K562 (cell line): ENCODE data around the gene CERS2. TPM values are rescaled to one million over a fixed set of nuclear protein-coding genes. Genes with fewer than 3 reads are reported as not detected.

Experiments used
- DNMT1 ChIP-seq: fragments of 450-650 bp; IDR thresholded peaks from 2 replicates; pipeline ENCODE4 v1.6.1; 2016; ENCODE audit warnings: antibody characterized with exemption, mild to moderate bottlenecking
- ESRRA ChIP-seq: fragments of 450-650 bp; IDR thresholded peaks from 2 replicates; pipeline ENCODE4 v1.6.1; 2014; ENCODE audit warnings: low read depth, mild to moderate bottlenecking, moderate library complexity, borderline replicate concordance
- HLTF ChIP-seq: fragments of 450-650 bp; IDR thresholded peaks from 2 replicates; pipeline ENCODE4 v1.6.1; 2016
- LCOR ChIP-seq: sonication (generic); formaldehyde crosslinking; IDR thresholded peaks from 2 replicates; pipeline ENCODE4 v1.8.0; 2022; ENCODE audit warnings: mild to moderate bottlenecking, missing genetic modification reagents
- MYC ChIP-seq, 2 experiments: fragments of 250-450 bp in 1 of 2; sonication (Bioruptor Pico) in 1 of 2; IDR thresholded peaks; 2 replicates each; pipeline versions ENCODE4 v1.5.1 to v1.6.1; 2012 to 2021; ENCODE audit warnings: low read depth in 2 of 2, borderline replicate concordance in 1 of 2, improper control_type of control experiment in 1 of 2, low read length in 1 of 2, mild to moderate bottlenecking in 1 of 2, moderate library complexity in 1 of 2
- RCOR1 ChIP-seq, 2 experiments: IDR thresholded peaks; 2 replicates each; pipeline ENCODE4 v1.6.1; 2012; ENCODE audit warnings: low read depth in 2 of 2, low read length in 2 of 2, borderline replicate concordance in 1 of 2, improper control_type of control experiment in 1 of 2
- SMC3 ChIP-seq: conservative IDR thresholded peaks from 2 replicates; pipeline ENCODE4 v1.6.1; 2011; ENCODE audit warnings: low read depth, low read length, improper control_type of control experiment; ENCODE audit not compliant: insufficient read depth
- TARDBP ChIP-seq: fragments of 450-650 bp; IDR thresholded peaks from 2 replicates; pipeline ENCODE4 v1.6.1; 2016
- WHSC1 ChIP-seq: IDR thresholded peaks from one replicate; pipeline ENCODE4 v1.6.1; 2012; ENCODE audit warnings: low read length, control low read depth, inconsistent platforms
- ZNF224 ChIP-seq: sonication (generic); formaldehyde crosslinking; IDR thresholded peaks from 2 replicates; pipeline ENCODE4 v1.8.0; 2022; ENCODE audit warnings: mild to moderate bottlenecking, missing genetic modification reagents
- ZNF507 ChIP-seq: conservative IDR thresholded peaks from 2 replicates; pipeline ENCODE4 v1.6.1; 2017; ENCODE audit warnings: missing genetic modification characterization, missing compliant biosample characterization
- ZNF583 ChIP-seq: fragments of 250-450 bp; sonication (Bioruptor Pico); IDR thresholded peaks from 2 replicates; pipeline ENCODE4 v1.4.0; 2020
- ZNF778 ChIP-seq: fragments of 450-650 bp; formaldehyde crosslinking; IDR thresholded peaks from 2 replicates; pipeline ENCODE4 v1.4.0; 2020; ENCODE audit warnings: mild to moderate bottlenecking, moderate library complexity
- polyA plus RNA-seq, 8 experiments: library from polyadenylated mRNA; depleted of rRNA in 4 of 8; stranded (reverse) in 5 of 8; unstranded in 3 of 8; fragments of >200 nt; fragmentation: Nextera tagmentation in 2 of 8; fragmentation: Illumina TruSeq in 1 of 8; extraction: Ambion mirVana in 2 of 8; extraction: Trizol in 1 of 8; gene quantifications; 2 replicates each; pipeline versions ENCODE4 v1.2.1 to v1.2.3, GENCODE V29; 2011 to 2014; ENCODE audit warnings: inconsistent platforms in 1 of 8, missing spikeins in 1 of 8
- total RNA-seq, 7 experiments: library from RNA; depleted of rRNA in 6 of 7; stranded (reverse); fragments of >200 nt in 6 of 7; fragmentation: Illumina TruSeq in 2 of 7; extraction: Trizol in 2 of 7; gene quantifications; 2 replicates each; pipeline versions ENCODE4 v1.2.1 to v1.2.3, GENCODE V29; 2011 to 2021; ENCODE audit warnings: low replicate concordance in 1 of 7
- TF ChIP-seq, protein P1 (sequence below): sonication (generic); formaldehyde crosslinking; IDR thresholded peaks from 2 replicates; pipeline ENCODE4 v1.8.1; 2023; ENCODE audit warnings: mild to moderate bottlenecking, missing genetic modification reagents
- TF ChIP-seq, protein P2 (sequence below), 3 experiments: IDR thresholded peaks in 2 of 3; conservative IDR thresholded peaks in 1 of 3; 2 replicates each; pipeline ENCODE4 v1.5.1; 2011 to 2012; ENCODE audit warnings: low read length in 3 of 3, mild to moderate bottlenecking in 3 of 3, control low read depth in 2 of 3, improper control_type of control experiment in 1 of 3, inconsistent platforms in 1 of 3, low read depth in 1 of 3, mixed read lengths in 1 of 3, moderate library complexity in 1 of 3; ENCODE audit not compliant: insufficient read depth in 2 of 3
- TF ChIP-seq, protein P3 (sequence below): fragments of 450-650 bp; IDR thresholded peaks from 2 replicates; pipeline ENCODE4 v1.6.1; 2017; ENCODE audit warnings: antibody characterized with exemption
- TF ChIP-seq, protein P4 (sequence below), 2 experiments: fragments of 450-650 bp in 1 of 2; sonication (generic) in 1 of 2; formaldehyde crosslinking in 1 of 2; IDR thresholded peaks in 1 of 2; conservative IDR thresholded peaks in 1 of 2; 2 replicates each; pipeline versions ENCODE4 v1.6.1 to v1.8.1; 2016 to 2023; ENCODE audit warnings: mild to moderate bottlenecking in 2 of 2, moderate library complexity in 2 of 2, inconsistent platforms in 1 of 2, missing genetic modification reagents in 1 of 2
- TF ChIP-seq, protein P5 (sequence below): sonication (generic); formaldehyde crosslinking; IDR thresholded peaks from 2 replicates; pipeline ENCODE4 v1.8.0; 2022; ENCODE audit warnings: mild to moderate bottlenecking, missing genetic modification reagents

The CERS2 gene
- total and polyA plus RNA-seq, 9 of the 15 experiments (the other 6 are each of a cell fraction or from before 2014, with no cell fraction given) = 23.4 to 295 (median 132) TPM

DNA sequence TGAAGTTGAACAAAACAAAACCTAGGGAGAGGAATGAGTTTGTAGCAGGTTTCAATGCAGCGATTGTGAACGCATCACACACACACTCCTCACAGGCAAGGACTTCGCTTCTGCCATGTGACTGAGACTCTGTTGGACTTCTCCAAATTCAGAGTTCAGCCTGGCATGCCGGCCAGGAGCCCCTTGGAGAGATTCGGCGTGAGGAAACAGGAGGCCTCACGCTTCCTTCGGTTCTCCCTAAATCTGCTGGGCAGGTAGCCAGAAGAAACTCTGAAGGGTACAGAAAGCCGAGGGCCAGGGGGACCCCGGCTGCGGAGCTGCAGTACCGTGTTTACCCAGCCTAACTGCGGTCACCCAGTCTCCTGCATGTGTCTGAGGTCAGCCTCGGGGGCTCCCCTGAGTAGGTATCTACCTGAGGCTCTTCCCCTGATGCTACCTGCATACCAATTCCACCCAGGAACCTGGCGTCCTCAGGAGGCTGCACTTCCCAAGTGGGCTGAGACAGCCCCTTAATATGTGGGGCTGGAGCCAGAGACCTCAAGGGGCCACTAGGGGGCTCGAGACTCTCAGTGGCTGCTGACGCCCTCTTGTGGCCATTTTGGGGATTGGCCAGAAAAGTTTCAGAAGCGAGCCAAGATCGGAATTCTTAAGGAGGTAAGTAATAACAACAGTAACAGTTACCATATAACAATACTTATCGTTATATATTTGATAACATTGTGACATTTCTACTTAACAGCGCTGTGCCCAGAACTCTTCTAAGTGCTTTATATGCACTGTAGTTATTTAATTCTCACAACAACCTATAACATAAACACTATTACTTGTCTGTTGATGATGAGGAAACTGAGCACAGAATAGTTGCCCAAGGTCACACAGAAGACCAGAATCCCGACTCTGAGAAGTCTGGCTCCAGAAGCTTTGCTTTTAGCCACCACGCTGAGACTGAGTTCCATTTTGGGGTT lies 4.7 kb upstream of the CERS2 start (continued):
- TF ChIP-seq, protein P1, sequence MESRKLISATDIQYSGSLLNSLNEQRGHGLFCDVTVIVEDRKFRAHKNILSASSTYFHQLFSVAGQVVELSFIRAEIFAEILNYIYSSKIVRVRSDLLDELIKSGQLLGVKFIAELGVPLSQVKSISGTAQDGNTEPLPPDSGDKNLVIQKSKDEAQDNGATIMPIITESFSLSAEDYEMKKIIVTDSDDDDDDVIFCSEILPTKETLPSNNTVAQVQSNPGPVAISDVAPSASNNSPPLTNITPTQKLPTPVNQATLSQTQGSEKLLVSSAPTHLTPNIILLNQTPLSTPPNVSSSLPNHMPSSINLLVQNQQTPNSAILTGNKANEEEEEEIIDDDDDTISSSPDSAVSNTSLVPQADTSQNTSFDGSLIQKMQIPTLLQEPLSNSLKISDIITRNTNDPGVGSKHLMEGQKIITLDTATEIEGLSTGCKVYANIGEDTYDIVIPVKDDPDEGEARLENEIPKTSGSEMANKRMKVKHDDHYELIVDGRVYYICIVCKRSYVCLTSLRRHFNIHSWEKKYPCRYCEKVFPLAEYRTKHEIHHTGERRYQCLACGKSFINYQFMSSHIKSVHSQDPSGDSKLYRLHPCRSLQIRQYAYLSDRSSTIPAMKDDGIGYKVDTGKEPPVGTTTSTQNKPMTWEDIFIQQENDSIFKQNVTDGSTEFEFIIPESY (CRISPR knock-in tag) = peak; percentile 83
- peak; percentile 98 for TF ChIP-seq SMC3
- TF ChIP-seq TARDBP = no peak
- TF ChIP-seq, protein P2, sequence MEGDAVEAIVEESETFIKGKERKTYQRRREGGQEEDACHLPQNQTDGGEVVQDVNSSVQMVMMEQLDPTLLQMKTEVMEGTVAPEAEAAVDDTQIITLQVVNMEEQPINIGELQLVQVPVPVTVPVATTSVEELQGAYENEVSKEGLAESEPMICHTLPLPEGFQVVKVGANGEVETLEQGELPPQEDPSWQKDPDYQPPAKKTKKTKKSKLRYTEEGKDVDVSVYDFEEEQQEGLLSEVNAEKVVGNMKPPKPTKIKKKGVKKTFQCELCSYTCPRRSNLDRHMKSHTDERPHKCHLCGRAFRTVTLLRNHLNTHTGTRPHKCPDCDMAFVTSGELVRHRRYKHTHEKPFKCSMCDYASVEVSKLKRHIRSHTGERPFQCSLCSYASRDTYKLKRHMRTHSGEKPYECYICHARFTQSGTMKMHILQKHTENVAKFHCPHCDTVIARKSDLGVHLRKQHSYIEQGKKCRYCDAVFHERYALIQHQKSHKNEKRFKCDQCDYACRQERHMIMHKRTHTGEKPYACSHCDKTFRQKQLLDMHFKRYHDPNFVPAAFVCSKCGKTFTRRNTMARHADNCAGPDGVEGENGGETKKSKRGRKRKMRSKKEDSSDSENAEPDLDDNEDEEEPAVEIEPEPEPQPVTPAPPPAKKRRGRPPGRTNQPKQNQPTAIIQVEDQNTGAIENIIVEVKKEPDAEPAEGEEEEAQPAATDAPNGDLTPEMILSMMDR (IDR thresholded peaks at IDR 0.05 in 2 of 3, conservative IDR thresholded peaks at IDR 0.05 in 1 of 3; ENCODE audit: insufficient read depth in 2 of 3, low read depth in 1 of 3, low read length in 3 of 3) = peak; percentile 100
- TF ChIP-seq MYC (IDR thresholded peaks at IDR 0.05; ENCODE audit: low read depth, low read length) = peak; percentile 48; the same call in 1 of the 2 replicates
- 0 out of 2 replicates have a peak, but pooled peaks have one; percentile 25 for TF ChIP-seq MYC (CRISPR knock-in tag; IDR thresholded peaks at IDR 0.05; ENCODE audit: borderline replicate concordance, low read depth)
- TF ChIP-seq, protein P3, sequence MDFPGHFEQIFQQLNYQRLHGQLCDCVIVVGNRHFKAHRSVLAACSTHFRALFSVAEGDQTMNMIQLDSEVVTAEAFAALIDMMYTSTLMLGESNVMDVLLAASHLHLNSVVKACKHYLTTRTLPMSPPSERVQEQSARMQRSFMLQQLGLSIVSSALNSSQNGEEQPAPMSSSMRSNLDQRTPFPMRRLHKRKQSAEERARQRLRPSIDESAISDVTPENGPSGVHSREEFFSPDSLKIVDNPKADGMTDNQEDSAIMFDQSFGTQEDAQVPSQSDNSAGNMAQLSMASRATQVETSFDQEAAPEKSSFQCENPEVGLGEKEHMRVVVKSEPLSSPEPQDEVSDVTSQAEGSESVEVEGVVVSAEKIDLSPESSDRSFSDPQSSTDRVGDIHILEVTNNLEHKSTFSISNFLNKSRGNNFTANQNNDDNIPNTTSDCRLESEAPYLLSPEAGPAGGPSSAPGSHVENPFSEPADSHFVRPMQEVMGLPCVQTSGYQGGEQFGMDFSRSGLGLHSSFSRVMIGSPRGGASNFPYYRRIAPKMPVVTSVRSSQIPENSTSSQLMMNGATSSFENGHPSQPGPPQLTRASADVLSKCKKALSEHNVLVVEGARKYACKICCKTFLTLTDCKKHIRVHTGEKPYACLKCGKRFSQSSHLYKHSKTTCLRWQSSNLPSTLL = no peak
- no peak for TF ChIP-seq ESRRA
- peak; percentile 57; the same call in 1 of the 2 replicates for TF ChIP-seq ZNF583 (CRISPR knock-in tag)
- TF ChIP-seq, protein P4, sequence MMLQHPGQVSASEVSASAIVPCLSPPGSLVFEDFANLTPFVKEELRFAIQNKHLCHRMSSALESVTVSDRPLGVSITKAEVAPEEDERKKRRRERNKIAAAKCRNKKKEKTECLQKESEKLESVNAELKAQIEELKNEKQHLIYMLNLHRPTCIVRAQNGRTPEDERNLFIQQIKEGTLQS (IDR thresholded peaks at IDR 0.05) = no peak
- TF ChIP-seq, protein P4 (CRISPR knock-in tag; conservative IDR thresholded peaks at IDR 0.05) = no peak
- TF ChIP-seq RCOR1 (IDR thresholded peaks at IDR 0.05; ENCODE audit: borderline replicate concordance in 1 of 2, low read depth in 2 of 2, low read length in 2 of 2) = peak in 1 of 2 experiments; percentile 71; a peak in 3 of 4 replicates
- TF ChIP-seq LCOR (CRISPR knock-in tag) = 0 out of 2 replicates have a peak, but pooled peaks have one; percentile 22
- TF ChIP-seq WHSC1 = no peak
- no peak for TF ChIP-seq ZNF778
- no peak for TF ChIP-seq ZNF507 (tag)
- TF ChIP-seq, protein P5, sequence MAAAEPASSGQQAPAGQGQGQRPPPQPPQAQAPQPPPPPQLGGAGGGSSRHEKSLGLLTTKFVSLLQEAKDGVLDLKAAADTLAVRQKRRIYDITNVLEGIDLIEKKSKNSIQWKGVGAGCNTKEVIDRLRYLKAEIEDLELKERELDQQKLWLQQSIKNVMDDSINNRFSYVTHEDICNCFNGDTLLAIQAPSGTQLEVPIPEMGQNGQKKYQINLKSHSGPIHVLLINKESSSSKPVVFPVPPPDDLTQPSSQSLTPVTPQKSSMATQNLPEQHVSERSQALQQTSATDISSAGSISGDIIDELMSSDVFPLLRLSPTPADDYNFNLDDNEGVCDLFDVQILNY (CRISPR knock-in tag) = no peak
- TF ChIP-seq HLTF = no peak
- no peak for TF ChIP-seq DNMT1
- no peak for TF ChIP-seq ZNF224 (CRISPR knock-in tag)
